Measurements from ENCODE around the gene ZACN. TPM values are rescaled to one million over a fixed set of nuclear protein-coding genes. Genes with fewer than 3 reads are reported as not detected.
A peak's percentile ranks its signal among the peaks of the same experiment; 100 is the strongest.
"Not testable (repeated sequence)": the region's sequence is repeated elsewhere in the genome, so short reads cannot be mapped to it uniquely, and the experiment has no call there.

The ZACN gene
- total RNA-seq, 1 experiment from 2014 or later, result not detected

GRCh38 chr17:76053246-76054111, 25.5 kb upstream of the ZACN start:
- peak; percentile 88 for DNase-seq (ENCODE audit: low spot score)

GRCh38 chr17:76054112-76054476, 24.9 kb upstream of the ZACN start:
- peak; percentile 81 for DNase-seq (ENCODE audit: low spot score)

DNA sequence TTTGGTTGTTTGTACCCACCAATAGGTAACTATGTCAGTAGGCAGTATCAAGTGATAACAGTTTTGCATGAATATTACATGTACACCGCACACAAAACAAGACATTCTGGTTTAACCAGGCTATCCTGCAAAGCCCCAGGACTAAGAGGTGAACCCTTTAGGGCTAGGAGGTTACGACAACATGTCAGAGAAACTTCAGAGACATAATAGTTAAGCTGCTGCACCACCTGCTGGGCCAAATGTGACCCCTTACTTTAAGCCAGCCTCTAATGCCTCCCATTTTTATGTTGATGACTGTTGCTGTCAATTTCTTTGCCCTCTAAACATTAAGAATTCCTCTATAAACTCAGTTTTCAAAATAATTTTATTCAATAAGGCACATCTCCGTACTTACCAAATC, 22.1 kb upstream of the ZACN start:
- DNase-seq (ENCODE audit: low spot score), result no peak

DNA sequence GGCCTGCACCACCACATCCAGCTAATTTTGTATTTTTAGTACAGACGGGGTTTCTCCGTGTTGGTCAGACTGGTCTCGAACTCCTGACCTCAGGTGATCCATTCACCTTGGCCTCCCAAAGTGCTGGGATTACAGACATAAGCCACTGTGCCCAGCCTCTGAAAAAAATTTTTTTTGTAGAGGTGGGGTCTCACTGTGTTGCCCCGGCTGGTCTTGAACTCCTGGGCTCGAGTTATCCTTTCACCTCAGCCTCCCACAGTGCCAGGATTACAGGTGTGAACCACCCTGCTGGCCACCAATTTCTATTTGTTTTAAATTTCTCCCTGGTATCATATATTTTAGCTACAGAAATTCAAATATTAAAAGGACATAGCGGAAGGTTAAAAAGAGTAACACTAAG, 20.7 kb upstream of the ZACN start:
- DNase-seq (ENCODE audit: low spot score), result not testable (repeated sequence)

GRCh38 chr17:76063875-76064546, 15.0 kb upstream of the ZACN start:
- no peak for DNase-seq (ENCODE audit: low spot score)

GRCh38 chr17:76065775-76066174, 13.2 kb upstream of the ZACN start:
- no peak for DNase-seq (ENCODE audit: low spot score)

GRCh38 chr17:76071531-76072147, 7.3 kb upstream of the ZACN start:
- no peak for DNase-seq (ENCODE audit: low spot score)

DNA sequence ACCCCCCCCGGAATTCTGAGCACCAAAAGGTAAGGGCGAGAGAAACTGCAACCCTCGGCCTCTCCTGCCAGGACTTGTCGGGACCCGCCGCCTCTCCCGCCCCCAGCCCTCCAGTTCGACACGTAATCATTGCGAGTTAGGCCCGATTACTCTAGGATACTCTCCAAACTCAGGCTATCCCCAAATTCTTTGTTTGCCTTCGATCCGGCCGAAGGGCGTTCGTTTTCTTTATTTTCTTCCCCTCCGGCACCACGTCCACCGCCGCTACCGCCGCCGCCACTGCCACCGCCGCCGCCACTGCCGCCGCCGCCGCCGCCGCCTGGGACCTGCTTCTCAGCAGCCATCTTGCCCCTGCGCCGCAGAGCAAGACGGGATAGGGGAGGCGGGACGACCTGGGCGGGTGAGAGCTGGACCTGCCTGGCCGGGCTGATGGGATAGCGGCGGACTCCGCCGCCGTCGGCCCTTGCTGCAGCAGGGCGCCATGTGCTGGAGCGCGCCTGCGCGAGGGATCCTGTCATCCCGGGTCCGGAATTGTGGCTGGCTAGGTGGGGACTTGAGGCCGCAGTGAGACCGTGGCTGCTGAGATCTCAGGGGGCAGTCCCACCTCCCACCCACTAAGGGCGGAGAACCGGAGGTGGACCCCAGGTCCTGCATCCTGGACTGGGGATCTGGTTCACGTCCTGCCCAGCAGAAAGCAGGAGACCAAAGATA, 6.7 kb upstream of the ZACN start, which contains the start of gene SRP68:
Gene SRP68 (minus strand): TSS at position 370 of the 711 bp plus-strand sequence. CDS start 26 bp downstream, at position 344.
- DNase-seq (ENCODE audit: low spot score), result peak; percentile 88

GRCh38 chr17:76074390-76075363, 4.3 kb upstream of the ZACN start, which contains the start of gene GALR2:
Gene GALR2 (plus strand): TSS chr17:76074781. CDS start chr17:76074884, 103 bp downstream.
- no peak for DNase-seq (ENCODE audit: low spot score)

DNA sequence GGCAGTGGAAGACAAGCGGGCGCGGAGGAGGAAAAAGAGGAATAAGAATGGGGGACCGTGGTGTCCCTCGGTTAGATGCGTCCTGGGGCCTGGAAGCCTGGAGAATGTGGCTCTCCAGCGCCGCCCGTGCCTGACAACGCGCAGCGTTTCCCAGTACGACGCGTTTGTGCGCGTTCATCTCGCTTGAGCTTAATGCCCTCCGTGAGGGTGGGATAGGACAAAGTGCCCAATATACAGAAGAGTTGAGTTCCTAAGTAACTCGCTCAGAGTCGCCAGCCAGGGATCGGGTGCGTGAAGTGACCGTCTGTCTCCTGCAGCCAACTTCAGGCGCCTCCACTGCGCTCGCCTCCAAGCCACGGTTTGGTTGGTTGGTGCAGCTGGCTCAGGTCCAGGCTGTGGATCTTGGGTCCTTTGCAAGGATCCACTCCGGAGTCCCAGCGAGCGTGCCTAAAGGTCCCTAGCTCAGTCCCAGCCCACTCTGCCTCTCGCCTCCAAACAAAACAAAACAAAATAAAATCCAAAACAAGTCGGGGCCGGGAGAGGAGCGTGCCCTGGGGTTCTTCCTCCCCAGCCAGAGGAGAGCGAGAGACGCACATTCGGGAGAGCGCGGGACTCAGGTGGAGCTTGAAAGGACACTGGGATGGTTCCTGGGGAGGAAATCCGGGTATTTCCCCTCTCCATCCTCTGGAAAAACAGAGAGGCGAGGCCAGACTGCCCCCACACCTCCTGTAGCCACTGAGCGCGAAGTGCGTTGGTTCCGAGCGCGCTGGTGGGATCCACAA, 3.4 kb upstream of the ZACN start:
- DNase-seq (ENCODE audit: low spot score), result no peak

- DNase-seq (ENCODE audit: low spot score), result no peak
Observed at GRCh38 chr17:76076146-76076764, 2.7 kb upstream of the ZACN start.

DNA sequence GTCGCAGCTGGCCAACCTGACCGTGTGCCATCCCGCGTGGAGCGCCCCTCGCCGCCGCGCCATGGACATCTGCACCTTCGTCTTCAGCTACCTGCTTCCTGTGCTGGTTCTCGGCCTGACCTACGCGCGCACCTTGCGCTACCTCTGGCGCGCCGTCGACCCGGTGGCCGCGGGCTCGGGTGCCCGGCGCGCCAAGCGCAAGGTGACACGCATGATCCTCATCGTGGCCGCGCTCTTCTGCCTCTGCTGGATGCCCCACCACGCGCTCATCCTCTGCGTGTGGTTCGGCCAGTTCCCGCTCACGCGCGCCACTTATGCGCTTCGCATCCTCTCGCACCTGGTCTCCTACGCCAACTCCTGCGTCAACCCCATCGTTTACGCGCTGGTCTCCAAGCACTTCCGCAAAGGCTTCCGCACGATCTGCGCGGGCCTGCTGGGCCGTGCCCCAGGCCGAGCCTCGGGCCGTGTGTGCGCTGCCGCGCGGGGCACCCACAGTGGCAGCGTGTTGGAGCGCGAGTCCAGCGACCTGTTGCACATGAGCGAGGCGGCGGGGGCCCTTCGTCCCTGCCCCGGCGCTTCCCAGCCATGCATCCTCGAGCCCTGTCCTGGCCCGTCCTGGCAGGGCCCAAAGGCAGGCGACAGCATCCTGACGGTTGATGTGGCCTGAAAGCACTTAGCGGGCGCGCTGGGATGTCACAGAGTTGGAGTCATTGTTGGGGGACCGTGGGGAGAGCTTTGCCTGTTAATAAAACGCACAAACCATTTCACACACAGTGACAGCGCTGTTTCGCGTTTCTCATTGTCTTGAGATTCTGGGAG, 2.0 kb upstream of the ZACN start:
- no peak for DNase-seq (ENCODE audit: low spot score)

GRCh38 chr17:76077584-76078110, 1.3 kb upstream of the ZACN start:
- DNase-seq (ENCODE audit: low spot score), result no peak

DNA sequence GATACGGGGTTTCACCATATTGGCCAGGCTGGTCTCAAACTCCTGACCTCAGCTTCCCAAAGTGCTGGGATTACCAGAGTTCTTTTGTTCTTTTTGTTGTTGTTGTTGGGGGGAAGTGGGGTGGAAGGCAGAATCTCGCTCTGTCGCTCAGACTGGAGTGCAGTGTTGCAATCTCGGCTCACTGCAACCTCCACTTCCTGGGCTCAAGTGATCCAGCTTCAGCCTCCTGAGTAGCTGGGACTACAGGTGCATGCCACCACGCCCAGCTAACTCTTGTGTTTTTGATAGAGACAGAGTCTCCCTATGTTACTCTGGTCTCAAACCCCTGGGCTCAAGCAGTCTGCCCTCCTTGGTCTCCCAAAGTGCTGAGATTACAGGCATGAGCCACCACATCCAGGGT, 612 bp upstream of the ZACN start:
- not testable (repeated sequence) for DNase-seq (ENCODE audit: low spot score)

DNA sequence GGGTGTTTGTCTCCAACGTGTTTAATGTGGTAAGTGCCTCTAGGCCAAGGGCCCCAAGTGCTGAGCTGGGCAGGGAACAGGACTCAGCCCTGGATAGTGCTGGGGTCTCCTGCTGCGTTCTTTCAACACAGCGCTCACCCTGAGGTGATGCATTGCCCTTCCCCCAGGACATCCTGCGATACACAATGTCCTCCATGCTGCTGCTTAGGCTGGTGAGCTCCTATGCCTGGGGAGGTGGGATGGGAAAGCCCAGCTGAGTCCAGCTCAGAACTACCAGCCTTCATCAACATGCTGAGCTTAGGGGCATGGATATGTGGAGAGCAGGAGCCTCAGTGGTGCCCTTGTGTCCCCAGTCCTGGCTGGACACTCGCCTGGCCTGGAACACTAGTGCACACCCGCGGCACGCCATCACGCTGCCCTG, 563 bp downstream of the ZACN start:
- DNase-seq (ENCODE audit: low spot score), result no peak

DNA sequence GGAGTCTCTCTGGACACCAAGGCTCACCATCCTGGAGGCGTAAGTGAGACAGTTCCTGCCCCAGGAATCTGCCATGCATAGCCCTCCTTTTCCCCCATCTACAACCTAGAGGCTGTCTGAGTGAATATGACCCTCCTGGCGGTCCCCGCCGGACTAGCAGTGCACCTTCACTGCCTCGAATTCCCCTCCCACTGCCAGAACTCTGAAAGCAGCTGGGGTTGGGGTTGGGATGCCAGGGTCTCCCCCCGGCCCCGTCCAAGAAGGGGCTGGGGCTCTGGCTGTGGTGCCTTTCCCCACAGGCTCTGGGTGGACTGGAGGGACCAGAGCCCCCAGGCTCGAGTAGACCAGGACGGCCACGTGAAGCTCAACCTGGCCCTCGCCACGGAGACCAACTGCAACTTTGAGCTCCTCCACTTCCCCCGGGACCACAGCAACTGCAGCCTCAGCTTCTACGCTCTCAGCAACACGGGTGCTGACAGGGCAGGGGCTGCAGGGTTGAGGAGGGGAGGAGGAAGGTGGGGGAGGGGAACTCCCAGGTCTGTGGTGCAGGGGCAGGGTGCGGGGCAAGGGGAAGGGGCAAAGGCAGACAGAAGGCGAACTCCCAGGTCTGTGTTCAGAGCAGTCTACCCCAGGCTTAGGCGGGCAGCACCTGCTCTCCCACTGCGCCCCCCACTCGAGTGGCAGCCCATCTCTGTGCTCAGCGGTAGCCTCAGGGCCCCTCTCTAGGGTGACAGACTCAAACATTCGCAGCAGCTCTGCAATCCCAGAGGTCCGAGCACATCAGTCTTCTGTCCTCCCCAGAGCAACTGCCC, 1.2 kb downstream of the ZACN start:
- no peak for DNase-seq (ENCODE audit: low spot score)

DNA sequence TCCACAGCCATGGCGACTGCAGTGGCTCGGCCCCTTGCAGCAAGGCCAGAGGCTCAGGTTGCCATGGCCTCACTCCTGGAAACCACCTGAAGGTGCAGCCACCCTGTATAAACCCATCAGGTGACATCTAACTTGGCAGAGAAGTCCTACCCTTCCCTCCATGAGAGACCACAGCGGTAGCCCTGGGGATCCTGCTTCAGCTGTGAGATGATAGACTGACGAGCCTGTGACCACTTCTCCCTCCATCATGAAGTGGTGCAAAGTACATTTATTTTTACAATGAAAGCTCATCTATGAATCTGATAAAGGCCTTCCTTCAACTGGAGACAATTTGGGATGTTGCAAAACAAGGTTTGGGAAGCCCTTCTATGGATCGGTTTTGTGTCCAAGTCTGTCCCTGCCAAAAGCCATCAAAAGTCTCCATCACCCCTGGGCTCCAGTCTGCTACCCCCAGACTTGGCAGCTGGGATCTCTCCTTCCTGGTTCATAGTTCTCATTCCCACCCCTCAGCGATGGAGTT, 1.8 kb downstream of the ZACN start:
- DNase-seq (ENCODE audit: low spot score), result no peak

Measured in A172 (cell line).